A673 (cell line): ENCODE data around the gene TSHR. TPM values are rescaled to one million over a fixed set of nuclear protein-coding genes. Genes with fewer than 3 reads are reported as not detected.

ENCODE experiments used
- BruUV-seq: library from RNA; stranded (reverse); fragments of 400-500 nt; replicated peaks from 2 replicates; lab custom pipeline; 2021; lab: Mats Ljungman, UMichigan
- CTCF ChIA-PET: fragments of 300-600 bp; sonication (Branson Sonifier 250); formaldehyde crosslinking; loops from one replicate; lab custom pipeline; 2022; ENCODE audit warnings: antibody characterized with exemption; lab: Charles Lee
- POLR2A ChIA-PET: fragments of 300-600 bp; sonication (Branson Sonifier 250); formaldehyde crosslinking; loops from one replicate; lab custom pipeline; 2022; ENCODE audit warnings: antibody characterized with exemption; ENCODE audit not compliant: low non-redundant PET; lab: Charles Lee
- DNase-seq: peaks from one replicate; pipeline ENCODE4 v3.0.0-alpha.2; 2015; ENCODE audit warnings: low spot score
- H3K27ac ChIP-seq: fragments of 200-600 bp; sonication (generic); 2 replicates; pipeline ENCODE4 v1.5.1; 2016; ENCODE audit warnings: mixed run types, low read depth, mild to moderate bottlenecking, mixed read lengths, antibody characterized with exemption, low read length; ENCODE audit not compliant: poor library complexity, severe bottlenecking
- H3K27me3 ChIP-seq: fragments of 200-600 bp; sonication (generic); replicated peaks from 2 replicates; pipeline ENCODE4 v1.6.1; 2017; ENCODE audit warnings: mixed run types, low read depth, mild to moderate bottlenecking, mixed read lengths, antibody characterized with exemption, low read length; ENCODE audit not compliant: insufficient read depth, poor library complexity
- H3K36me3 ChIP-seq: fragments of 200-600 bp; sonication (generic); 2 replicates; pipeline ENCODE4 v1.6.1; 2016; ENCODE audit warnings: mixed run types, mild to moderate bottlenecking, mixed read lengths, antibody characterized with exemption, low read length; ENCODE audit not compliant: insufficient read depth, poor library complexity, severe bottlenecking
- H3K4me1 ChIP-seq: fragments of 200-600 bp; sonication (generic); 2 replicates; pipeline ENCODE4 v1.6.1; 2017; ENCODE audit warnings: mixed run types, mild to moderate bottlenecking, mixed read lengths, antibody characterized with exemption, low read length; ENCODE audit not compliant: insufficient read depth, poor library complexity, severe bottlenecking
- H3K4me3 ChIP-seq: fragments of 200-600 bp; sonication (generic); 2 replicates; pipeline ENCODE4 v1.5.1; 2016; ENCODE audit warnings: low read depth, mixed run types, mild to moderate bottlenecking, mixed read lengths, low read length; ENCODE audit not compliant: poor library complexity, severe bottlenecking
- H3K9me3 ChIP-seq: fragments of 200-600 bp; sonication (generic); 2 replicates; pipeline ENCODE4 v1.6.1; 2016; ENCODE audit warnings: mixed run types, low read depth, mild to moderate bottlenecking, mixed read lengths, antibody characterized with exemption, low read length; ENCODE audit not compliant: poor library complexity, severe bottlenecking
- EZH2 ChIP-seq: fragments of 200-600 bp; sonication (generic); IDR thresholded peaks from 2 replicates; pipeline ENCODE4 v1.6.1; 2017; ENCODE audit warnings: borderline replicate concordance, low read depth, mild to moderate bottlenecking, mixed read lengths, antibody characterized with exemption, low read length; ENCODE audit not compliant: poor library complexity, severe bottlenecking
- intact Hi-C: fragments of 100-400 bp; cut with micrococcal nuclease; formaldehyde crosslinking; loops from one replicate; pipeline ENCODE4 v1.10.0; 2022; ENCODE audit not compliant: unreplicated experiment
- total RNA-seq: library from RNA; stranded (reverse); gene quantifications from 2 replicates; pipeline ENCODE4 v1.2.3, GENCODE V29; 2021
- TF ChIP-seq, protein P1 (sequence below): fragments of 300-800, 200-600 bp; sonication (generic); conservative IDR thresholded peaks from 2 replicates; pipeline ENCODE4 v1.5.1; 2017; ENCODE audit warnings: low read depth, mild to moderate bottlenecking, antibody characterized with exemption, low read length, moderate library complexity, mixed read lengths

TSHR gene
- total RNA-seq, 1 experiment from 2014 or later = not detected

DNA sequence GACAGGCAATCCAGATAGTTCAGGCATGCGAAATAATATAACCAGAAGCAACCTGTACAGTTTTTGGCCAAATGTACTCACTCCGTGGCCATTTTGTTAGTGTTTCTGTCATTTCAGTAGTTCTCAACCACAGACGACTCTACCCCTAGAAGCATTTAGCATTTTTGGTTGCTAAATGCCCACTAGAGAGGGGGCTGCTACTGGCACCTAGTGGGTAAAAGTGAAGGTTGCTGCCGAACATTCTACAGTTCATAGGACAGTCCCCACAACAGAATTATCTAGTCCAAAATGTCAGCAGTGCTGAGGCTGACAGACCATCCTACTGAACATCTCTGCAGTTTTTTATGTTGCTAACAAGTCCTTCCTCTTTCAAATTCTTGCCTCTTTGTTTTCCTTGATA, 107.4 kb downstream of the TSHR start:
- H3K4me1 ChIP-seq = no peaks in the 10 kb centered on the region
- peak; percentile 45 for DNase-seq
- POLR2A ChIA-PET = no interaction called here
- no peaks in the 10 kb centered on the region for H3K36me3 ChIP-seq
- no peaks in the 10 kb centered on the region for H3K9me3 ChIP-seq
- no peak for TF ChIP-seq EZH2
- TF ChIP-seq, protein P1, sequence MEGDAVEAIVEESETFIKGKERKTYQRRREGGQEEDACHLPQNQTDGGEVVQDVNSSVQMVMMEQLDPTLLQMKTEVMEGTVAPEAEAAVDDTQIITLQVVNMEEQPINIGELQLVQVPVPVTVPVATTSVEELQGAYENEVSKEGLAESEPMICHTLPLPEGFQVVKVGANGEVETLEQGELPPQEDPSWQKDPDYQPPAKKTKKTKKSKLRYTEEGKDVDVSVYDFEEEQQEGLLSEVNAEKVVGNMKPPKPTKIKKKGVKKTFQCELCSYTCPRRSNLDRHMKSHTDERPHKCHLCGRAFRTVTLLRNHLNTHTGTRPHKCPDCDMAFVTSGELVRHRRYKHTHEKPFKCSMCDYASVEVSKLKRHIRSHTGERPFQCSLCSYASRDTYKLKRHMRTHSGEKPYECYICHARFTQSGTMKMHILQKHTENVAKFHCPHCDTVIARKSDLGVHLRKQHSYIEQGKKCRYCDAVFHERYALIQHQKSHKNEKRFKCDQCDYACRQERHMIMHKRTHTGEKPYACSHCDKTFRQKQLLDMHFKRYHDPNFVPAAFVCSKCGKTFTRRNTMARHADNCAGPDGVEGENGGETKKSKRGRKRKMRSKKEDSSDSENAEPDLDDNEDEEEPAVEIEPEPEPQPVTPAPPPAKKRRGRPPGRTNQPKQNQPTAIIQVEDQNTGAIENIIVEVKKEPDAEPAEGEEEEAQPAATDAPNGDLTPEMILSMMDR = peak; percentile 48
- H3K27ac ChIP-seq = no peak overlapping the region
- H3K27me3 ChIP-seq = no peaks in the 10 kb centered on the region
- CTCF ChIA-PET = no interaction called here
- BruUV-seq = no TSS peak
- intact Hi-C loops = no loop called here
- no peak overlapping the region for H3K4me3 ChIP-seq

DNA sequence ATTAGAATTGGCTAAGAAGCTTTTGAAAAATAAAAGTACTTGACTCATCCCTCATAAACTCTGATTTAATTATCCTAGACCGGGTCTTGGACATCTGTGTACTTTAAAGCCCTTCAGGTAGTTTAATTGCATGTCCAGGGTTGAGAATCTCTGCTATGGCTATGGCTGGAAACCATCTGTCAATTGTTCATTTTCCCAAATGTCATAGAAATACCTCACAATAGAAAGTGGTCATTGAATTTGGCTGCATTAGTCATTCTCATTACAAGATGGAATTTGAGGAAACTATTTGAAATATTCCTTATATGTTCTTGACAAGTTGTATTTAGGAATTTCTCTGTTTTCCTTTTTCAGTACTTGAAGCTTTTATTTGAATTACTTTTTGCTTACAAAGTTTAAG, 111.3 kb downstream of the TSHR start:
- no peaks in the 10 kb centered on the region for H3K4me1 ChIP-seq
- no peak overlapping the region for H3K4me3 ChIP-seq
- no peaks in the 10 kb centered on the region for H3K27me3 ChIP-seq
- H3K36me3 ChIP-seq = no peaks in the 10 kb centered on the region
- intact Hi-C loops = no loop called here
- no peak overlapping the region for H3K27ac ChIP-seq
- no TSS peak for BruUV-seq
- ChIA-PET CTCF (no interaction called here), POLR2A (no interaction called here)
- TF ChIP-seq, protein P1 = no peak
- TF ChIP-seq EZH2 = no peak
- no peak for DNase-seq
- H3K9me3 ChIP-seq = peaks cover 3% of the 10 kb centered on the region

DNA sequence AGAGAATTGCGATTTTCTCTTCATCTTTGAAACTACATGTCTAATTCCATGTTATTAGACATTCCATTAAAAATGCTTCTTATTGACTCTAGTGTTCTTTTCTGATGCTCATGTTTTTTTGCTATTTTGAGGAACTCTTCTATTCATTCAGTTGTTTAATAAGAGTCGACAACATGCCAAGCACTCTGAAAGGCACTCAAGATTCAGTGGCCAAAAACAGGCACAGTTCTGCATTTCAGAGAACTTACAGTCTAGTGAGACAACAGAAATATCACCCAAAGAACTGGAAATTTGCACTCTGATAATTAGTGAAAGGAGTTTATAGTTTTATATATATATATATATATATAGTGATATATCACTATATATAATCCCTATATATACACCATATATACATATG, 111.7 kb downstream of the TSHR start:
- Histone ChIP-seq H3K9me3 (peaks cover 3% of the 10 kb centered on the region), H3K36me3 (no peaks in the 10 kb centered on the region), H3K27ac (no peak overlapping the region), H3K4me3 (no peak overlapping the region), H3K4me1 (no peaks in the 10 kb centered on the region), H3K27me3 (no peaks in the 10 kb centered on the region)
- CTCF ChIA-PET = no interaction called here
- no peak for DNase-seq
- no TSS peak for BruUV-seq
- POLR2A ChIA-PET = no interaction called here
- intact Hi-C loops = no loop called here
- TF ChIP-seq, protein P1 = no peak
- no peak for TF ChIP-seq EZH2
